Keratinocyte (primary cell): Measurements from ENCODE around the gene ACVR1B. TPM values are rescaled to one million over a fixed set of nuclear protein-coding genes. Genes with fewer than 3 reads are reported as not detected.

Experiments used
- DNase-seq: peaks from one replicate; pipeline ENCODE4 v3.0.0-alpha.2; 2011; ENCODE audit warnings: low read depth, missing footprints, low spot score
- FAIRE-seq: peaks from 2 replicates; lab custom pipeline; 2011; peaks lifted over from hg19 to GRCh38; lab: Jason Lieb, UNC
- H2AFZ ChIP-seq: 2 replicates; pipeline ENCODE4 v1.6.0; 2012; ENCODE audit warnings: low read length, control low read depth, inconsistent platforms; ENCODE audit not compliant: control insufficient read depth
- H3K27ac ChIP-seq: 2 replicates; pipeline ENCODE4 v1.5.1; 2011; ENCODE audit warnings: low read length; ENCODE audit not compliant: control insufficient read depth, insufficient read depth
- H3K27me3 ChIP-seq: 3 replicates; pipeline ENCODE4 v1.6.0; 2011; ENCODE audit warnings: low read length; ENCODE audit not compliant: control insufficient read depth, insufficient read depth; ENCODE audit errors: extremely low read depth
- H3K36me3 ChIP-seq, 2 experiments: 2 replicates in 1 of 2; 3 replicates in 1 of 2; pipeline ENCODE4 v1.5.1; 2011; ENCODE audit warnings: low read length in 2 of 2, mild to moderate bottlenecking in 1 of 2; ENCODE audit not compliant: control insufficient read depth in 2 of 2, insufficient read depth in 2 of 2; ENCODE audit errors: extremely low read depth in 1 of 2
- H3K4me1 ChIP-seq: 3 replicates; pipeline ENCODE4 v1.5.1; 2011; ENCODE audit warnings: low read length; ENCODE audit not compliant: control insufficient read depth, insufficient read depth; ENCODE audit errors: extremely low read depth
- H3K4me2 ChIP-seq: 3 replicates; pipeline ENCODE4 v1.6.0; 2011; ENCODE audit warnings: low read depth, low read length; ENCODE audit not compliant: control insufficient read depth, insufficient read depth; ENCODE audit errors: extremely low read depth
- H3K4me3 ChIP-seq, 3 experiments: fragments of 200-600 bp in 1 of 3; sonication (generic) in 1 of 3; 2 replicates in 2 of 3; 3 replicates in 1 of 3; pipeline ENCODE4 v1.5.1; 2011 to 2016; ENCODE audit warnings: low read length in 3 of 3, mild to moderate bottlenecking in 3 of 3, control low read depth in 2 of 3, inconsistent platforms in 1 of 3, low read depth in 1 of 3, mixed read lengths in 1 of 3, mixed run types in 1 of 3, moderate library complexity in 1 of 3; ENCODE audit not compliant: control insufficient read depth in 2 of 3, insufficient read depth in 2 of 3; ENCODE audit errors: extremely low read depth in 1 of 3
- H3K79me2 ChIP-seq: 2 replicates; pipeline ENCODE4 v1.6.0; 2012; ENCODE audit warnings: low read length; ENCODE audit not compliant: control insufficient read depth, insufficient read depth
- H3K9ac ChIP-seq: 3 replicates; pipeline ENCODE4 v1.6.0; 2011; ENCODE audit warnings: low read length; ENCODE audit not compliant: control insufficient read depth, insufficient read depth; ENCODE audit errors: extremely low read depth
- H3K9me1 ChIP-seq: 3 replicates; pipeline ENCODE4 v1.6.0; 2011; ENCODE audit warnings: low read length; ENCODE audit not compliant: control insufficient read depth, insufficient read depth; ENCODE audit errors: extremely low read depth
- H3K9me3 ChIP-seq: 2 replicates; pipeline ENCODE4 v1.5.1; 2012; ENCODE audit warnings: low read depth, low read length; ENCODE audit not compliant: control insufficient read depth
- H4K20me1 ChIP-seq: 3 replicates; pipeline ENCODE4 v1.6.0; 2011; ENCODE audit warnings: low read length; ENCODE audit not compliant: control insufficient read depth, insufficient read depth; ENCODE audit errors: extremely low read depth
- EZH2 ChIP-seq: IDR thresholded peaks from one replicate; pipeline ENCODE4 v1.6.1; 2012; ENCODE audit warnings: inconsistent platforms, mild to moderate bottlenecking, low read length, moderate library complexity
- dilution Hi-C: fragments of 300-500 bp; cut with MboI; formaldehyde crosslinking; loops from one replicate; pipeline ENCODE4 v1.7.0; 2020; ENCODE audit warnings: low sequenced_read_pairs; ENCODE audit not compliant: extremely low pct_ligation_motif_present
- polyA plus RNA-seq, 5 experiments: library from polyadenylated mRNA; depleted of rRNA in 3 of 5; stranded (reverse) in 3 of 5; stranded (forward) in 1 of 5; unstranded in 1 of 5; fragments of >200 nt; gene quantifications; 1 replicate in 1 of 5; 2 replicates in 3 of 5; 3 replicates in 1 of 5; pipeline versions ENCODE4 v1.2.1 to v1.2.3, GENCODE V29; 2011 to 2012; ENCODE audit warnings: missing spikeins in 2 of 5, low read depth in 1 of 5, low replicate concordance in 1 of 5
- TF ChIP-seq, protein P1 (sequence below), 3 experiments: IDR thresholded peaks in 1 of 3; conservative IDR thresholded peaks in 1 of 3; optimal IDR thresholded peaks in 1 of 3; 2 replicates in 2 of 3; 3 replicates in 1 of 3; pipeline versions ENCODE3 to v1.5.1; 2011; ENCODE audit warnings: low read length in 3 of 3, mild to moderate bottlenecking in 3 of 3, moderate library complexity in 2 of 3, control low read depth in 1 of 3, inconsistent platforms in 1 of 3; ENCODE audit not compliant: insufficient read depth in 2 of 3; ENCODE audit errors: extremely low read depth in 1 of 3

The ACVR1B gene
- polyA plus RNA-seq, 1 donor (not counting 4 experiments of a cell fraction or from before 2014, with no cell fraction given), result 12.7 TPM

DNA sequence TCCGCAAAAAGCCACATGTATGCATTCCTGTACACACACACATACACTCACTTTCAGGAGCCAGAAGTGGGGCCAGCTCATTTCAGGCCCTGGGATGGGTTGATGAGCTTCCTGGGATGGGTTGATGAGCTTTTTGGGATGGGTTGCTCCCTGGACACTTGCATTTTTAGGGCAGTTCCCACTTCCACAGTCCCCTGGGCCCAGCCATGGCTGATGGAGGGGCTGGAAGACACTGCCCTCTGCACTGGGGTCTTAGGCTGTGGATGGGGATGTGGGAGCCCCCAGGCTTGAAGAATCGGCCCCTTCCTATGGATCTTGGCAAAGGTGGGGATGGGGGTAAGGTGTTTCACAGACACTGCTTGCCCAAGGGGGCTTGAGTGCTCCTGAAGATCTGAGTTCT lies 31.5 kb upstream of the ACVR1B start:
- H3K4me2 ChIP-seq, result no peak overlapping the region
- H3K4me1 ChIP-seq, result peaks cover 3% of the 10 kb centered on the region
- TF ChIP-seq, protein P1, sequence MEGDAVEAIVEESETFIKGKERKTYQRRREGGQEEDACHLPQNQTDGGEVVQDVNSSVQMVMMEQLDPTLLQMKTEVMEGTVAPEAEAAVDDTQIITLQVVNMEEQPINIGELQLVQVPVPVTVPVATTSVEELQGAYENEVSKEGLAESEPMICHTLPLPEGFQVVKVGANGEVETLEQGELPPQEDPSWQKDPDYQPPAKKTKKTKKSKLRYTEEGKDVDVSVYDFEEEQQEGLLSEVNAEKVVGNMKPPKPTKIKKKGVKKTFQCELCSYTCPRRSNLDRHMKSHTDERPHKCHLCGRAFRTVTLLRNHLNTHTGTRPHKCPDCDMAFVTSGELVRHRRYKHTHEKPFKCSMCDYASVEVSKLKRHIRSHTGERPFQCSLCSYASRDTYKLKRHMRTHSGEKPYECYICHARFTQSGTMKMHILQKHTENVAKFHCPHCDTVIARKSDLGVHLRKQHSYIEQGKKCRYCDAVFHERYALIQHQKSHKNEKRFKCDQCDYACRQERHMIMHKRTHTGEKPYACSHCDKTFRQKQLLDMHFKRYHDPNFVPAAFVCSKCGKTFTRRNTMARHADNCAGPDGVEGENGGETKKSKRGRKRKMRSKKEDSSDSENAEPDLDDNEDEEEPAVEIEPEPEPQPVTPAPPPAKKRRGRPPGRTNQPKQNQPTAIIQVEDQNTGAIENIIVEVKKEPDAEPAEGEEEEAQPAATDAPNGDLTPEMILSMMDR (optimal IDR thresholded peaks at IDR 0.05 in 1 of 3, IDR thresholded peaks at IDR 0.05 in 1 of 3, conservative IDR thresholded peaks at IDR 0.05 in 1 of 3; ENCODE audit: extremely low read depth in 1 of 3, insufficient read depth in 2 of 3, low read length in 3 of 3), result no peak
- TF ChIP-seq EZH2, result no peak

DNA sequence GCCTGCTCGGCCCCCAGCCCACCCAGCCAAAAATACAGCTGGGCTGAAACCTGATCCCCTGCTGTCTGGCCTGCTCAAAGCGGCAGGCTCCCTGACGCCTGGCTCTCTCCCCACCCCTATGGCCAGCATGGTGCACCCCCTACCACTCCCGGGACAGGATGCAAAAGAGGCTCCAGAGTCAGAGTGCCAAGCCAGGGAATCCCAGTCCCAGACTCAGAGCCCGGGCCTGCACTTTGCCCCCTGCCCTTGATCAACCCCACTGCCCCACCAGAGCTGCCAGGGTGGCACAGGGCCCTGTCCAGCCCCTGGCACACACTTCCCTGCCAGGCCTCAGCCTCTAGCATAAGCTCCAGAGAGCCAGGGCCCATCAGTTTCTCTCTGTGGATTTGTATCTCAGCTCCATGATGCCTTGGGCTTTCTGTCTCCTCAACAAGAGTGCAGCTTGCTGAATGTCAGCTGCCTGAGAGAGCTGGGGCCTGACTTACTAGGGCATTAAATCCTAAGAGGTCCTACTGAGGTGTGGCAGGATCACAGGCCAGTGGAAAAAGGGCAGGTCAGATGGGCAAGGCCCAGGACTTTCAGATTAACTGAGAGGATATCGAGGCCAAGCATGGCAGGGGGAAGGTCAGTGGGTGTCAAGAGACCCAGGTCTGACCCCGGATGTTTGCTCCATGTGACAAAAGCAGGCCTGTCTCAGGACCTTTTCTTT lies 30.3 kb upstream of the ACVR1B start:
- Histone ChIP-seq H3K27me3 (peaks cover 15% of the 10 kb centered on the region), H3K36me3 (no peaks in the 10 kb centered on the region), H3K9me3 (no peaks in the 10 kb centered on the region), H3K4me2 (no peak overlapping the region), H3K9ac (no peak overlapping the region), H2AFZ (no peak overlapping the region), H3K4me1 (peaks cover 3% of the 10 kb centered on the region), H3K79me2 (no peaks in the 10 kb centered on the region), H3K27ac (no peak overlapping the region), H4K20me1 (no peaks in the 10 kb centered on the region), H3K9me1 (no peaks in the 10 kb centered on the region), H3K4me3 (no peak overlapping the region)
- dilution Hi-C loops, result no loop called here
- TF ChIP-seq, protein P1 (optimal IDR thresholded peaks at IDR 0.05 in 1 of 3, IDR thresholded peaks at IDR 0.05 in 1 of 3, conservative IDR thresholded peaks at IDR 0.05 in 1 of 3; ENCODE audit: extremely low read depth in 1 of 3, insufficient read depth in 2 of 3, low read length in 3 of 3), result no peak
- no peak for TF ChIP-seq EZH2
- no peak for FAIRE-seq
- DNase-seq, result no peak

More for the DNA sequence above, 31.5 kb upstream of the ACVR1B start:
- Histone ChIP-seq H3K9me1 (no peaks in the 10 kb centered on the region), H3K36me3 (no peaks in the 10 kb centered on the region), H3K79me2 (no peaks in the 10 kb centered on the region), H3K27ac (no peak overlapping the region), H4K20me1 (no peaks in the 10 kb centered on the region), H3K4me3 (no peak overlapping the region), H2AFZ (no peak overlapping the region), H3K27me3 (peaks cover 14% of the 10 kb centered on the region), H3K9ac (no peak overlapping the region), H3K9me3 (no peaks in the 10 kb centered on the region)
- dilution Hi-C loops, result no loop called here
- no peak for DNase-seq
- no peak for FAIRE-seq
